GM12878 (cell line): ENCODE measurements around the gene PLAGL1. TPM values are rescaled to one million over a fixed set of nuclear protein-coding genes. Genes with fewer than 3 reads are reported as not detected.

Source experiments
- ATF2 ChIP-seq: IDR thresholded peaks from 2 replicates; pipeline ENCODE4 v1.6.1; 2012; ENCODE audit warnings: low read length, inconsistent platforms
- CHD2 ChIP-seq: IDR thresholded peaks from 2 replicates; pipeline ENCODE4 v1.6.1; 2011; ENCODE audit warnings: low read depth, low read length, improper control_type of control experiment, borderline replicate concordance
- ETV6 ChIP-seq, 2 experiments: fragments of 450-650 bp in 1 of 2; IDR thresholded peaks in 1 of 2; conservative IDR thresholded peaks in 1 of 2; 2 replicates each; pipeline ENCODE4 v1.6.1; 2014; ENCODE audit warnings: antibody characterized with exemption in 1 of 2, borderline replicate concordance in 1 of 2, low read depth in 1 of 2, mild to moderate bottlenecking in 1 of 2, moderate library complexity in 1 of 2
- FOS ChIP-seq: IDR thresholded peaks from 3 replicates; pipeline ENCODE4 v1.6.1; 2011; ENCODE audit warnings: borderline replicate concordance; ENCODE audit not compliant: insufficient read length; ENCODE audit errors: extremely low read depth
- IKZF1 ChIP-seq: fragments of 450-650 bp; conservative IDR thresholded peaks from 2 replicates; pipeline ENCODE4 v1.6.1; 2017; ENCODE audit warnings: antibody characterized with exemption, mild to moderate bottlenecking
- JUNB ChIP-seq: IDR thresholded peaks from 2 replicates; pipeline ENCODE4 v1.6.1; 2016; ENCODE audit warnings: antibody characterized with exemption, mild to moderate bottlenecking
- NBN ChIP-seq: fragments of 450-650 bp; IDR thresholded peaks from 2 replicates; pipeline ENCODE4 v1.6.1; 2016
- NR2C1 ChIP-seq: fragments of 450-650 bp; IDR thresholded peaks from 2 replicates; pipeline ENCODE4 v1.6.1; 2017; ENCODE audit warnings: antibody characterized with exemption, mild to moderate bottlenecking, moderate library complexity
- NR2C2 ChIP-seq: IDR thresholded peaks from 2 replicates; pipeline ENCODE4 v1.6.1; 2011; ENCODE audit warnings: borderline replicate concordance, low read depth; ENCODE audit not compliant: control insufficient read depth, insufficient read length
- RUNX3 ChIP-seq: IDR thresholded peaks from 2 replicates; pipeline ENCODE4 v1.6.1; 2012; ENCODE audit warnings: low read length, inconsistent platforms
- TAF1 ChIP-seq: IDR thresholded peaks from 2 replicates; pipeline ENCODE4 v1.6.1; 2011; ENCODE audit warnings: mild to moderate bottlenecking, low read depth, low read length, borderline replicate concordance
- YBX1 ChIP-seq: fragments of 450-650 bp; IDR thresholded peaks from 2 replicates; pipeline ENCODE4 v1.6.1; 2016; ENCODE audit warnings: antibody characterized with exemption
- polyA plus RNA-seq, 11 experiments: library from polyadenylated mRNA; depleted of rRNA in 4 of 11; unstranded in 6 of 11; stranded (reverse) in 5 of 11; fragments of >200 nt; fragmentation: Nextera tagmentation in 4 of 11; fragmentation: Illumina TruSeq in 1 of 11; extraction: Ambion mirVana in 4 of 11; extraction: Trizol in 1 of 11; gene quantifications; 1 replicate in 1 of 11; 2 replicates in 10 of 11; pipeline versions ENCODE4 v1.2.1 to v1.2.3, GENCODE V29; 2011 to 2016; ENCODE audit warnings: inconsistent platforms in 2 of 11, missing spikeins in 2 of 11, low read depth in 1 of 11
- total RNA-seq, 4 experiments: library from RNA; depleted of rRNA in 3 of 4; stranded (reverse); fragments of >200 nt in 3 of 4; fragmentation: Illumina TruSeq in 1 of 4; extraction: Trizol in 1 of 4; gene quantifications; 2 replicates each; pipeline versions ENCODE4 v1.2.1 to v1.2.3, GENCODE V29; 2013 to 2021
- TF ChIP-seq, protein P1 (sequence below), 3 experiments: IDR thresholded peaks in 2 of 3; conservative IDR thresholded peaks in 1 of 3; 2 replicates each; pipeline ENCODE4 v1.5.1; 2011; ENCODE audit warnings: low read depth in 3 of 3, low read length in 3 of 3, mild to moderate bottlenecking in 3 of 3, control low read depth in 2 of 3, moderate library complexity in 2 of 3, inconsistent platforms in 1 of 3, mixed read lengths in 1 of 3; ENCODE audit not compliant: control insufficient read depth in 2 of 3, insufficient read depth in 1 of 3; ENCODE audit errors: extremely low read depth in 1 of 3
- TF ChIP-seq, protein P2 (sequence below): fragments of 450-650 bp; IDR thresholded peaks from 2 replicates; pipeline ENCODE4 v1.6.1; 2014; ENCODE audit warnings: mild to moderate bottlenecking
- TF ChIP-seq, protein P3 (sequence below): IDR thresholded peaks from 2 replicates; pipeline ENCODE4 v1.6.1; 2012; ENCODE audit warnings: mild to moderate bottlenecking, low read depth, low read length
- TF ChIP-seq, protein P4 (sequence below): fragments of 450-650 bp; IDR thresholded peaks from 2 replicates; pipeline ENCODE4 v1.6.1; 2018; ENCODE audit warnings: mild to moderate bottlenecking, low read depth, moderate library complexity; ENCODE audit not compliant: partially characterized antibody
- TF ChIP-seq, protein P5 (sequence below): fragments of 450-650 bp; IDR thresholded peaks from 2 replicates; pipeline ENCODE4 v1.6.1; 2017; ENCODE audit warnings: low read depth, mild to moderate bottlenecking, moderate library complexity

PLAGL1 gene
- total and polyA plus RNA-seq, 10 of the 15 experiments (the other 5 are each of a cell fraction or from before 2014, with no cell fraction given), result 2.6 to 19.1 (median 5.7) TPM

GRCh38 chr6:143940011-143940597 is 68.0 kb downstream of the PLAGL1 start (continued):
- TF ChIP-seq YBX1 (no peak), NBN (no peak), ATF2 (0 out of 2 replicates have a peak, but pooled peaks have one; percentile 14), FOS (no peak), TAF1 (no peak), NR2C2 (no peak), IKZF1 (no peak), NR2C1 (no peak), RUNX3 (peak; percentile 80), JUNB (peak; percentile 33; the same call in 1 of the 2 replicates), CHD2 (no peak), ETV6 (conservative IDR thresholded peaks at IDR 0.05 in 1 of 2, IDR thresholded peaks at IDR 0.05 in 1 of 2; ENCODE audit: borderline replicate concordance in 1 of 2, low read depth in 1 of 2) (peak in 1 of 2 experiments; percentile 52; a peak in 2 of 4 replicates)
- TF ChIP-seq, protein P1, sequence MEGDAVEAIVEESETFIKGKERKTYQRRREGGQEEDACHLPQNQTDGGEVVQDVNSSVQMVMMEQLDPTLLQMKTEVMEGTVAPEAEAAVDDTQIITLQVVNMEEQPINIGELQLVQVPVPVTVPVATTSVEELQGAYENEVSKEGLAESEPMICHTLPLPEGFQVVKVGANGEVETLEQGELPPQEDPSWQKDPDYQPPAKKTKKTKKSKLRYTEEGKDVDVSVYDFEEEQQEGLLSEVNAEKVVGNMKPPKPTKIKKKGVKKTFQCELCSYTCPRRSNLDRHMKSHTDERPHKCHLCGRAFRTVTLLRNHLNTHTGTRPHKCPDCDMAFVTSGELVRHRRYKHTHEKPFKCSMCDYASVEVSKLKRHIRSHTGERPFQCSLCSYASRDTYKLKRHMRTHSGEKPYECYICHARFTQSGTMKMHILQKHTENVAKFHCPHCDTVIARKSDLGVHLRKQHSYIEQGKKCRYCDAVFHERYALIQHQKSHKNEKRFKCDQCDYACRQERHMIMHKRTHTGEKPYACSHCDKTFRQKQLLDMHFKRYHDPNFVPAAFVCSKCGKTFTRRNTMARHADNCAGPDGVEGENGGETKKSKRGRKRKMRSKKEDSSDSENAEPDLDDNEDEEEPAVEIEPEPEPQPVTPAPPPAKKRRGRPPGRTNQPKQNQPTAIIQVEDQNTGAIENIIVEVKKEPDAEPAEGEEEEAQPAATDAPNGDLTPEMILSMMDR (IDR thresholded peaks at IDR 0.05 in 2 of 3, conservative IDR thresholded peaks at IDR 0.05 in 1 of 3; ENCODE audit: control insufficient read depth in 2 of 3, extremely low read depth in 1 of 3, insufficient read depth in 1 of 3, low read depth in 3 of 3, low read length in 3 of 3), result peak; percentile 77 to 85 (median 80)
- TF ChIP-seq, protein P2, sequence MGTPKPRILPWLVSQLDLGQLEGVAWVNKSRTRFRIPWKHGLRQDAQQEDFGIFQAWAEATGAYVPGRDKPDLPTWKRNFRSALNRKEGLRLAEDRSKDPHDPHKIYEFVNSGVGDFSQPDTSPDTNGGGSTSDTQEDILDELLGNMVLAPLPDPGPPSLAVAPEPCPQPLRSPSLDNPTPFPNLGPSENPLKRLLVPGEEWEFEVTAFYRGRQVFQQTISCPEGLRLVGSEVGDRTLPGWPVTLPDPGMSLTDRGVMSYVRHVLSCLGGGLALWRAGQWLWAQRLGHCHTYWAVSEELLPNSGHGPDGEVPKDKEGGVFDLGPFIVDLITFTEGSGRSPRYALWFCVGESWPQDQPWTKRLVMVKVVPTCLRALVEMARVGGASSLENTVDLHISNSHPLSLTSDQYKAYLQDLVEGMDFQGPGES, result no peak
- TF ChIP-seq, protein P3, sequence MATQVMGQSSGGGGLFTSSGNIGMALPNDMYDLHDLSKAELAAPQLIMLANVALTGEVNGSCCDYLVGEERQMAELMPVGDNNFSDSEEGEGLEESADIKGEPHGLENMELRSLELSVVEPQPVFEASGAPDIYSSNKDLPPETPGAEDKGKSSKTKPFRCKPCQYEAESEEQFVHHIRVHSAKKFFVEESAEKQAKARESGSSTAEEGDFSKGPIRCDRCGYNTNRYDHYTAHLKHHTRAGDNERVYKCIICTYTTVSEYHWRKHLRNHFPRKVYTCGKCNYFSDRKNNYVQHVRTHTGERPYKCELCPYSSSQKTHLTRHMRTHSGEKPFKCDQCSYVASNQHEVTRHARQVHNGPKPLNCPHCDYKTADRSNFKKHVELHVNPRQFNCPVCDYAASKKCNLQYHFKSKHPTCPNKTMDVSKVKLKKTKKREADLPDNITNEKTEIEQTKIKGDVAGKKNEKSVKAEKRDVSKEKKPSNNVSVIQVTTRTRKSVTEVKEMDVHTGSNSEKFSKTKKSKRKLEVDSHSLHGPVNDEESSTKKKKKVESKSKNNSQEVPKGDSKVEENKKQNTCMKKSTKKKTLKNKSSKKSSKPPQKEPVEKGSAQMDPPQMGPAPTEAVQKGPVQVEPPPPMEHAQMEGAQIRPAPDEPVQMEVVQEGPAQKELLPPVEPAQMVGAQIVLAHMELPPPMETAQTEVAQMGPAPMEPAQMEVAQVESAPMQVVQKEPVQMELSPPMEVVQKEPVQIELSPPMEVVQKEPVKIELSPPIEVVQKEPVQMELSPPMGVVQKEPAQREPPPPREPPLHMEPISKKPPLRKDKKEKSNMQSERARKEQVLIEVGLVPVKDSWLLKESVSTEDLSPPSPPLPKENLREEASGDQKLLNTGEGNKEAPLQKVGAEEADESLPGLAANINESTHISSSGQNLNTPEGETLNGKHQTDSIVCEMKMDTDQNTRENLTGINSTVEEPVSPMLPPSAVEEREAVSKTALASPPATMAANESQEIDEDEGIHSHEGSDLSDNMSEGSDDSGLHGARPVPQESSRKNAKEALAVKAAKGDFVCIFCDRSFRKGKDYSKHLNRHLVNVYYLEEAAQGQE, result no peak
- TF ChIP-seq, protein P4, sequence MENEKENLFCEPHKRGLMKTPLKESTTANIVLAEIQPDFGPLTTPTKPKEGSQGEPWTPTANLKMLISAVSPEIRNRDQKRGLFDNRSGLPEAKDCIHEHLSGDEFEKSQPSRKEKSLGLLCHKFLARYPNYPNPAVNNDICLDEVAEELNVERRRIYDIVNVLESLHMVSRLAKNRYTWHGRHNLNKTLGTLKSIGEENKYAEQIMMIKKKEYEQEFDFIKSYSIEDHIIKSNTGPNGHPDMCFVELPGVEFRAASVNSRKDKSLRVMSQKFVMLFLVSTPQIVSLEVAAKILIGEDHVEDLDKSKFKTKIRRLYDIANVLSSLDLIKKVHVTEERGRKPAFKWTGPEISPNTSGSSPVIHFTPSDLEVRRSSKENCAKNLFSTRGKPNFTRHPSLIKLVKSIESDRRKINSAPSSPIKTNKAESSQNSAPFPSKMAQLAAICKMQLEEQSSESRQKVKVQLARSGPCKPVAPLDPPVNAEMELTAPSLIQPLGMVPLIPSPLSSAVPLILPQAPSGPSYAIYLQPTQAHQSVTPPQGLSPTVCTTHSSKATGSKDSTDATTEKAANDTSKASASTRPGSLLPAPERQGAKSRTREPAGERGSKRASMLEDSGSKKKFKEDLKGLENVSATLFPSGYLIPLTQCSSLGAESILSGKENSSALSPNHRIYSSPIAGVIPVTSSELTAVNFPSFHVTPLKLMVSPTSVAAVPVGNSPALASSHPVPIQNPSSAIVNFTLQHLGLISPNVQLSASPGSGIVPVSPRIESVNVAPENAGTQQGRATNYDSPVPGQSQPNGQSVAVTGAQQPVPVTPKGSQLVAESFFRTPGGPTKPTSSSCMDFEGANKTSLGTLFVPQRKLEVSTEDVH, result no peak
- TF ChIP-seq, protein P5, sequence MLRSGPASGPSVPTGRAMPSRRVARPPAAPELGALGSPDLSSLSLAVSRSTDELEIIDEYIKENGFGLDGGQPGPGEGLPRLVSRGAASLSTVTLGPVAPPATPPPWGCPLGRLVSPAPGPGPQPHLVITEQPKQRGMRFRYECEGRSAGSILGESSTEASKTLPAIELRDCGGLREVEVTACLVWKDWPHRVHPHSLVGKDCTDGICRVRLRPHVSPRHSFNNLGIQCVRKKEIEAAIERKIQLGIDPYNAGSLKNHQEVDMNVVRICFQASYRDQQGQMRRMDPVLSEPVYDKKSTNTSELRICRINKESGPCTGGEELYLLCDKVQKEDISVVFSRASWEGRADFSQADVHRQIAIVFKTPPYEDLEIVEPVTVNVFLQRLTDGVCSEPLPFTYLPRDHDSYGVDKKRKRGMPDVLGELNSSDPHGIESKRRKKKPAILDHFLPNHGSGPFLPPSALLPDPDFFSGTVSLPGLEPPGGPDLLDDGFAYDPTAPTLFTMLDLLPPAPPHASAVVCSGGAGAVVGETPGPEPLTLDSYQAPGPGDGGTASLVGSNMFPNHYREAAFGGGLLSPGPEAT, result no peak
